Neural progenitor cell (in vitro differentiated cells): ENCODE data around the gene RCVRN. TPM values are rescaled to one million over a fixed set of nuclear protein-coding genes. Genes with fewer than 3 reads are reported as not detected.

Source experiments
- DNase-seq: peaks from one replicate; pipeline ENCODE4 v3.0.0-alpha.2; 2016; ENCODE audit warnings: low spot score
- H2AFZ ChIP-seq: fragments of 200-600 bp; sonication (generic); replicated peaks from 2 replicates; pipeline ENCODE4 v1.6.1; 2016; ENCODE audit warnings: antibody characterized with exemption
- H3F3A ChIP-seq: fragments of 200-600 bp; sonication (generic); 2 replicates; pipeline ENCODE4 v1.6.1; 2016; ENCODE audit warnings: antibody characterized with exemption, low read depth
- H3K27ac ChIP-seq: fragments of 200-600 bp; sonication (generic); 2 replicates; pipeline ENCODE4 v1.5.1; 2016; ENCODE audit warnings: mild to moderate bottlenecking
- H3K27me3 ChIP-seq: fragments of 200-600 bp; sonication (generic); 2 replicates; pipeline ENCODE4 v1.6.1; 2016; ENCODE audit warnings: mild to moderate bottlenecking, moderate library complexity
- H3K36me3 ChIP-seq: fragments of 200-600 bp; sonication (generic); 2 replicates; pipeline ENCODE4 v1.5.1; 2016
- H3K4me1 ChIP-seq: fragments of 200-600 bp; sonication (generic); 2 replicates; pipeline ENCODE4 v1.6.1; 2016; ENCODE audit warnings: mixed run types
- H3K4me2 ChIP-seq: fragments of 200-600 bp; sonication (generic); 2 replicates; pipeline ENCODE4 v1.6.1; 2016
- H3K4me3 ChIP-seq: fragments of 200-600 bp; sonication (generic); 2 replicates; pipeline ENCODE4 v1.5.1; 2016
- H3K79me2 ChIP-seq: fragments of 200-600 bp; sonication (generic); 2 replicates; pipeline ENCODE4 v1.6.1; 2016; ENCODE audit warnings: low read depth
- H3K9ac ChIP-seq: fragments of 200-600 bp; sonication (generic); 2 replicates; pipeline ENCODE4 v1.6.1; 2016
- H3K9me3 ChIP-seq: fragments of 200-600 bp; sonication (generic); 2 replicates; pipeline ENCODE4 v1.5.1; 2016; ENCODE audit warnings: low read depth
- H4K20me1 ChIP-seq: fragments of 200-600 bp; sonication (generic); 2 replicates; pipeline ENCODE4 v1.6.1; 2016; ENCODE audit warnings: low read depth
- H3K27ac Mint-ChIP-seq: 3 replicates; pipeline ENCODE4 v1.8.0; 2021; ENCODE audit warnings: mixed read lengths
- H3K27me3 Mint-ChIP-seq: 2 replicates; pipeline ENCODE4 v1.8.0; 2022; ENCODE audit warnings: low read depth, mild to moderate bottlenecking, inconsistent platforms, moderate library complexity, mixed read lengths; ENCODE audit not compliant: insufficient read depth
- H3K36me3 Mint-ChIP-seq: 3 replicates; pipeline ENCODE4 v1.8.0; 2021; ENCODE audit warnings: mixed read lengths
- H3K4me1 Mint-ChIP-seq: 3 replicates; pipeline ENCODE4 v1.8.0; 2021; ENCODE audit warnings: mixed read lengths
- H3K4me3 Mint-ChIP-seq: 3 replicates; pipeline ENCODE4 v1.8.0; 2021; ENCODE audit warnings: mild to moderate bottlenecking, moderate library complexity, mixed read lengths
- H3K9me3 Mint-ChIP-seq: 3 replicates; pipeline ENCODE4 v1.8.0; 2020; ENCODE audit warnings: mixed read lengths
- CTCF ChIP-seq: fragments of 200-600 bp; sonication (generic); IDR thresholded peaks from 2 replicates; pipeline ENCODE4 v1.5.1; 2017; ENCODE audit warnings: antibody characterized with exemption, mild to moderate bottlenecking
- EZH2 ChIP-seq: fragments of 200-600 bp; sonication (generic); IDR thresholded peaks from 2 replicates; pipeline ENCODE4 v1.6.1; 2017; ENCODE audit warnings: antibody characterized with exemption, mild to moderate bottlenecking, moderate library complexity
- EZH2phosphoT487 ChIP-seq: fragments of 200-600 bp; sonication (generic); IDR thresholded peaks from 2 replicates; pipeline ENCODE4 v1.6.1; 2017; ENCODE audit warnings: antibody characterized with exemption
- total RNA-seq: library from RNA; depleted of rRNA; stranded (reverse); fragments of >200 nt; gene quantifications from 2 replicates; pipeline ENCODE4 v1.2.3, GENCODE V29; 2015; ENCODE audit warnings: low replicate concordance

The RCVRN gene
- total RNA-seq, 1 donor from 2014 or later: not detected

GRCh38 chr17:9908649-9909042, 3.6 kb upstream of the RCVRN start:
- Histone ChIP-seq H3K4me3 (no peak overlapping the region), H3F3A (no peaks in the 10 kb centered on the region), H3K4me2 (peak overlapping the region; percentile 38), H3K27me3 (no peaks in the 10 kb centered on the region), H2AFZ (no peak overlapping the region), H3K9me3 (no peaks in the 10 kb centered on the region), H3K79me2 (no peaks in the 10 kb centered on the region), H4K20me1 (no peaks in the 10 kb centered on the region), H3K27ac (no peak overlapping the region), H3K4me1 (peaks cover 11% of the 10 kb centered on the region), H3K36me3 (no peaks in the 10 kb centered on the region), H3K9ac (no peak overlapping the region)
- Mint-ChIP-seq H3K36me3 (peaks cover 3% of the 10 kb centered on the region), H3K4me1 (peaks cover 21% of the 10 kb centered on the region), H3K9me3 (peaks cover 9% of the 10 kb centered on the region), H3K4me3 (no peak overlapping the region), H3K27me3 (peaks cover 10% of the 10 kb centered on the region), H3K27ac (no peak overlapping the region)
- TF ChIP-seq EZH2phosphoT487 (no peak), EZH2 (no peak), CTCF (no peak)
- no peak for DNase-seq

- peak overlapping the region; percentile 85 for H2AFZ ChIP-seq
- no peaks in the 10 kb centered on the region for H3K27me3 ChIP-seq
- Mint-ChIP-seq H3K9me3 (peaks cover 9% of the 10 kb centered on the region), H3K27ac (no peak overlapping the region), H3K27me3 (peaks cover 10% of the 10 kb centered on the region), H3K4me3 (no peak overlapping the region), H3K4me1 (peaks cover 25% of the 10 kb centered on the region), H3K36me3 (peaks cover 3% of the 10 kb centered on the region)
- no peak overlapping the region for H3K9ac ChIP-seq
- H3K9me3 ChIP-seq: no peaks in the 10 kb centered on the region
- no peaks in the 10 kb centered on the region for H3F3A ChIP-seq
- no peak for DNase-seq
- no peaks in the 10 kb centered on the region for H3K79me2 ChIP-seq
- H4K20me1 ChIP-seq: no peaks in the 10 kb centered on the region
- TF ChIP-seq CTCF (no peak), EZH2phosphoT487 (no peak), EZH2 (no peak)
- peaks cover 11% of the 10 kb centered on the region for H3K4me1 ChIP-seq
- no peaks in the 10 kb centered on the region for H3K36me3 ChIP-seq
- no peak overlapping the region for H3K27ac ChIP-seq
- no peak overlapping the region for H3K4me3 ChIP-seq
- peak overlapping the region; percentile 38 for H3K4me2 ChIP-seq
Measured at GRCh38 chr17:9907883-9908648, 3.0 kb upstream of the RCVRN start.

- Histone ChIP-seq H2AFZ (no peak overlapping the region), H3F3A (no peaks in the 10 kb centered on the region), H3K4me2 (no peak overlapping the region), H3K4me3 (no peak overlapping the region), H3K9me3 (no peaks in the 10 kb centered on the region), H3K27me3 (no peaks in the 10 kb centered on the region), H3K9ac (no peak overlapping the region), H3K4me1 (peaks cover 19% of the 10 kb centered on the region), H3K36me3 (no peaks in the 10 kb centered on the region), H3K79me2 (no peaks in the 10 kb centered on the region), H3K27ac (no peak overlapping the region), H4K20me1 (no peaks in the 10 kb centered on the region)
- no peak overlapping the region for H3K4me3 Mint-ChIP-seq
- TF ChIP-seq EZH2: no peak
- TF ChIP-seq EZH2phosphoT487: no peak
- TF ChIP-seq CTCF: no peak
- H3K4me1 Mint-ChIP-seq: peaks cover 30% of the 10 kb centered on the region
- H3K27me3 Mint-ChIP-seq: peaks cover 10% of the 10 kb centered on the region
- peaks cover 9% of the 10 kb centered on the region for H3K9me3 Mint-ChIP-seq
- H3K27ac Mint-ChIP-seq: no peak overlapping the region
- H3K36me3 Mint-ChIP-seq: peaks cover 3% of the 10 kb centered on the region
- no peak for DNase-seq
Measured at GRCh38 chr17:9907131-9907530, 2.1 kb upstream of the RCVRN start.
